WERI-Rb-1 (cell line): ENCODE results near the gene CAPN11.
"Not testable (repeated sequence)": the region's sequence is repeated elsewhere in the genome, so short reads cannot be mapped to it uniquely, and the experiment has no call there.

Experiments used
- DNase-seq: peaks from one replicate; pipeline ENCODE4 v3.0.0-alpha.2; 2020
- H3K27ac ChIP-seq: fragments of 250-450 bp; sonication (Bioruptor Pico); 2 replicates; pipeline ENCODE4 v1.5.1; 2020; ENCODE audit warnings: mild to moderate bottlenecking, moderate library complexity
- H3K27me3 ChIP-seq: fragments of 250-450 bp; sonication (Bioruptor Pico); 2 replicates; pipeline ENCODE4 v1.5.1; 2021; ENCODE audit warnings: mild to moderate bottlenecking, low read depth, moderate library complexity; ENCODE audit not compliant: insufficient read depth, severe bottlenecking
- H3K36me3 ChIP-seq: fragments of 250-450 bp; sonication (Bioruptor Pico); 2 replicates; pipeline ENCODE4 v1.5.1; 2020; ENCODE audit warnings: mild to moderate bottlenecking, moderate library complexity
- H3K4me3 ChIP-seq: 2 replicates; pipeline ENCODE4 v1.5.1; 2011; ENCODE audit warnings: low read depth, mild to moderate bottlenecking, control low read depth, low read length
- H3K9me3 ChIP-seq: fragments of 250-450 bp; sonication (Bioruptor Pico); 2 replicates; pipeline ENCODE4 v1.5.1; 2021; ENCODE audit warnings: mild to moderate bottlenecking, moderate library complexity; ENCODE audit not compliant: severe bottlenecking
- CTCF ChIP-seq: IDR thresholded peaks from 2 replicates; pipeline ENCODE4 v1.5.1; 2011; ENCODE audit warnings: low read depth, mild to moderate bottlenecking, control low read depth, inconsistent platforms, low read length

The CAPN11 gene

GRCh38 chr6:44228433-44228832 is 69.8 kb downstream of the CAPN11 start:
- Histone ChIP-seq H3K27me3 (no peaks in the 10 kb centered on the region), H3K4me3 (no peak overlapping the region), H3K27ac (no peak overlapping the region), H3K9me3 (no peaks in the 10 kb centered on the region), H3K36me3 (peaks cover 69% of the 10 kb centered on the region)
- no peak for TF ChIP-seq CTCF
- DNase-seq = no peak

DNA sequence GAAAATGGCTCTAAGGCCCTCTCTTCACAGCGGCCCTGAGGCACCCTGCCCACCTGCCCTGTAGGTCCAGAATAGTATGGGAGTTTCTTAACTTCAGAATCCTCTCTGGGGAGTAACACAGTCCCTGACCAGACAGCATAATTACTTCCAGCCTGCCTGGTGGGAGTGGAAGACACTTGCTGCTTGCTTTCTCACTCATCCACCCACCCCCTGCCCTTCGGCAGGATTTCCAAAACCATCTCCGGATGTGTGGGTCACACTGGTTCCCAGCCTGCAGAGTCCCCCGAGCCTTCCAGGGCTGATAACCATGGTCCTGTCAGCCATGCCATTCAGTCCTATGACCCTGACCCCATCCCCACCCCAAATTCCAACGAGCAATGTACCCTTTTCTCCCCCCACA is 70.2 kb downstream of the CAPN11 start:
- DNase-seq = peak; percentile 4
- Histone ChIP-seq H3K36me3 (peaks cover 74% of the 10 kb centered on the region), H3K9me3 (no peaks in the 10 kb centered on the region), H3K27me3 (no peaks in the 10 kb centered on the region), H3K27ac (no peak overlapping the region), H3K4me3 (no peak overlapping the region)
- no peak for TF ChIP-seq CTCF

GRCh38 chr6:44229376-44230033 is 70.9 kb downstream of the CAPN11 start:
- Histone ChIP-seq H3K9me3 (no peaks in the 10 kb centered on the region), H3K36me3 (peaks cover 80% of the 10 kb centered on the region), H3K27me3 (no peaks in the 10 kb centered on the region), H3K27ac (no peak overlapping the region), H3K4me3 (no peak overlapping the region)
- TF ChIP-seq CTCF = no peak
- DNase-seq = peak; percentile 4

- DNase-seq = no peak
These were observed 71.5 kb downstream of the CAPN11 start for GRCh38 chr6:44230034-44230675.

DNA sequence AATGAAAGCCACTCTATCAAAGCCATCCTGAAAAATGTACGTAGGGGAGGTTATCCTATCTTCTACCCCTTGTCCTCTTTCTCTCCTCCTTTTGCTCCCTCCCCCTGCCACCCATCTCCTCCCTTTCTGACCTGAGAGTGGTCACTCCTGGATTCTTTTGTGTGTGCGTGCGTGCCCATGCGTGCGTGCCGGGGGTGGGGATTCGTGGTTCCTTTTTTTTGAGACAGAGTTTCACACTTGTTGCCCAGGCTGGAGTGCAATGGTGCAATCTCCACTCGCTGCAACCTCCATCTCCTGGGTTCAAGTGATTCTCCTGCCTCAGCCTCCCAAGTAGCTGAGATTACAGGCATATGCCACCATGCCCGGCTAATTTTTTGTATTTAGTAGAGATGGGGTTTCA is 72.8 kb downstream of the CAPN11 start:
- not testable (repeated sequence) for H3K27me3 ChIP-seq, H3K27ac ChIP-seq, H3K4me3 ChIP-seq, H3K9me3 ChIP-seq, DNase-seq
- H3K36me3 ChIP-seq = peaks cover 92% of the 10 kb centered on the region

More at GRCh38 chr6:44230034-44230675, 71.5 kb downstream of the CAPN11 start:
- no peak for TF ChIP-seq CTCF
- no peak overlapping the region for H3K27ac ChIP-seq
- H3K36me3 ChIP-seq = peaks cover 87% of the 10 kb centered on the region
- H3K9me3 ChIP-seq = no peaks in the 10 kb centered on the region
- no peaks in the 10 kb centered on the region for H3K27me3 ChIP-seq
- H3K4me3 ChIP-seq = no peak overlapping the region

GRCh38 chr6:44232676-44233566 is 74.3 kb downstream of the CAPN11 start:
- no peaks in the 10 kb centered on the region for H3K27me3 ChIP-seq
- no peak for DNase-seq
- peaks cover 81% of the 10 kb centered on the region for H3K36me3 ChIP-seq
- H3K4me3 ChIP-seq = no peak overlapping the region
- no peak for TF ChIP-seq CTCF
- H3K27ac ChIP-seq = no peak overlapping the region; the same call in 1 of the 2 replicates
- no peaks in the 10 kb centered on the region for H3K9me3 ChIP-seq
